H9 (cell line): ENCODE data around the gene CCSER2. TPM values are rescaled to one million over a fixed set of nuclear protein-coding genes. Genes with fewer than 3 reads are reported as not detected.

Experiments used
- DNase-seq: peaks from one replicate; pipeline ENCODE4 v3.0.0-alpha.2; 2017
- H2AFZ ChIP-seq: one replicate; pipeline ENCODE4 v1.6.1; 2013; ENCODE audit warnings: mild to moderate bottlenecking, low read length, control low read depth, moderate library complexity
- H2AK5ac ChIP-seq: 2 replicates; pipeline ENCODE4 v1.6.1; 2013; ENCODE audit warnings: low read length, control low read depth, mixed read lengths; ENCODE audit not compliant: insufficient read length
- H2BK120ac ChIP-seq: one replicate; pipeline ENCODE4 v1.6.1; 2013; ENCODE audit warnings: low read depth, mild to moderate bottlenecking, low read length, control low read depth, inconsistent platforms; ENCODE audit not compliant: poor library complexity, severe bottlenecking
- H2BK12ac ChIP-seq: 2 replicates; pipeline ENCODE4 v1.6.1; 2013; ENCODE audit warnings: low read length, control low read depth, mixed read lengths, low read depth; ENCODE audit not compliant: insufficient read length
- H2BK15ac ChIP-seq: 2 replicates; pipeline ENCODE4 v1.6.1; 2013; ENCODE audit warnings: low read depth, low read length, control low read depth
- H2BK20ac ChIP-seq: one replicate; pipeline ENCODE4 v1.6.1; 2013; ENCODE audit warnings: low read depth, mild to moderate bottlenecking, low read length, control low read depth, inconsistent platforms; ENCODE audit not compliant: poor library complexity, severe bottlenecking
- H2BK5ac ChIP-seq: 2 replicates; pipeline ENCODE4 v1.6.1; 2013; ENCODE audit warnings: low read length, control low read depth, mixed read lengths; ENCODE audit not compliant: insufficient read length
- H3K14ac ChIP-seq: 2 replicates; pipeline ENCODE4 v1.6.1; 2013; ENCODE audit warnings: low read length, control low read depth; ENCODE audit not compliant: insufficient read depth
- H3K18ac ChIP-seq: 2 replicates; pipeline ENCODE4 v1.6.1; 2013; ENCODE audit warnings: low read depth, mild to moderate bottlenecking, mixed read lengths, low read length, control low read depth; ENCODE audit not compliant: insufficient read length
- H3K23ac ChIP-seq: 2 replicates; pipeline ENCODE4 v1.6.1; 2013; ENCODE audit warnings: low read length, control low read depth, mixed read lengths, low read depth; ENCODE audit not compliant: insufficient read length
- H3K23me2 ChIP-seq: 2 replicates; pipeline ENCODE4 v1.6.1; 2013; ENCODE audit warnings: low read depth, mild to moderate bottlenecking, mixed read lengths, low read length, control low read depth; ENCODE audit not compliant: insufficient read length, poor library complexity, severe bottlenecking
- H3K27ac ChIP-seq: 2 replicates; pipeline ENCODE4 v1.5.1; 2013; ENCODE audit warnings: low read length, control low read depth, mixed read lengths, low read depth; ENCODE audit not compliant: insufficient read length
- H3K27me3 ChIP-seq: 2 replicates; pipeline ENCODE4 v1.6.1; 2013; ENCODE audit warnings: low read length, control low read depth, inconsistent platforms; ENCODE audit not compliant: insufficient read depth
- H3K4ac ChIP-seq: 2 replicates; pipeline ENCODE4 v1.6.1; 2013; ENCODE audit warnings: low read depth, mild to moderate bottlenecking, control low read depth, inconsistent platforms, low read length, moderate library complexity
- H3K4me1 ChIP-seq: 2 replicates; pipeline ENCODE4 v1.6.1; 2013; ENCODE audit warnings: low read length, control low read depth, inconsistent platforms; ENCODE audit not compliant: insufficient read depth
- H3K4me2 ChIP-seq: 2 replicates; pipeline ENCODE4 v1.6.1; 2013; ENCODE audit warnings: low read length, control low read depth, mixed read lengths; ENCODE audit not compliant: insufficient read length, insufficient read depth
- H3K56ac ChIP-seq: 2 replicates; pipeline ENCODE4 v1.6.1; 2013; ENCODE audit warnings: low read depth, mild to moderate bottlenecking, mixed read lengths, low read length, control low read depth; ENCODE audit not compliant: insufficient read length
- H3K79me1 ChIP-seq: 2 replicates; pipeline ENCODE4 v1.6.1; 2013; ENCODE audit warnings: low read depth, mild to moderate bottlenecking, moderate library complexity, low read length, control low read depth, inconsistent platforms; ENCODE audit not compliant: insufficient read depth, poor library complexity, severe bottlenecking
- H3K79me2 ChIP-seq: 2 replicates; pipeline ENCODE4 v1.6.1; 2013; ENCODE audit warnings: low read length, control low read depth, inconsistent platforms; ENCODE audit not compliant: insufficient read depth
- H3K9ac ChIP-seq: 2 replicates; pipeline ENCODE4 v1.6.1; 2013; ENCODE audit warnings: low read length, control low read depth, mixed read lengths; ENCODE audit not compliant: insufficient read length; ENCODE audit errors: extremely low read depth
- H3K9me3 ChIP-seq: one replicate; pipeline ENCODE4 v1.6.1; 2013; ENCODE audit warnings: low read depth, low read length, inconsistent platforms; ENCODE audit not compliant: control insufficient read depth
- H3T11ph ChIP-seq: one replicate; pipeline ENCODE4 v1.6.1; 2013; ENCODE audit warnings: mild to moderate bottlenecking, low read length, control low read depth, inconsistent platforms
- H4K20me1 ChIP-seq: one replicate; pipeline ENCODE4 v1.6.1; 2013; ENCODE audit not compliant: control insufficient read depth, insufficient read length, insufficient read depth
- H4K5ac ChIP-seq: 2 replicates; pipeline ENCODE4 v1.6.1; 2013; ENCODE audit warnings: low read depth, mild to moderate bottlenecking, mixed read lengths, low read length, control low read depth; ENCODE audit not compliant: insufficient read length
- H4K8ac ChIP-seq: replicated peaks from 2 replicates; pipeline ENCODE4 v1.6.1; 2013; ENCODE audit warnings: low read length, control low read depth, mixed read lengths, low read depth; ENCODE audit not compliant: insufficient read length
- H4K91ac ChIP-seq: 2 replicates; pipeline ENCODE4 v1.6.1; 2013; ENCODE audit warnings: low read depth, mild to moderate bottlenecking, moderate library complexity, mixed read lengths, low read length, control low read depth; ENCODE audit not compliant: insufficient read length
- H3K27ac Mint-ChIP-seq, 3 experiments: 2 replicates in 2 of 3; 3 replicates in 1 of 3; pipeline ENCODE4 v1.8.0; 2020 to 2021; ENCODE audit warnings: mixed read lengths in 3 of 3, mild to moderate bottlenecking in 1 of 3, moderate library complexity in 1 of 3
- H3K27me3 Mint-ChIP-seq: 2 replicates; pipeline ENCODE4 v1.8.0; 2021; ENCODE audit warnings: low read depth, mild to moderate bottlenecking, moderate library complexity, mixed read lengths
- H3K36me3 Mint-ChIP-seq, 3 experiments: 2 replicates in 2 of 3; 3 replicates in 1 of 3; pipeline ENCODE4 v1.8.0; 2020 to 2021; ENCODE audit warnings: low read depth in 3 of 3, mixed read lengths in 3 of 3; ENCODE audit not compliant: insufficient read depth in 1 of 3
- H3K4me1 Mint-ChIP-seq, 2 experiments: 2 replicates each; pipeline ENCODE4 v1.8.0; 2020; ENCODE audit warnings: mixed read lengths in 2 of 2
- H3K4me3 Mint-ChIP-seq, 2 experiments: 2 replicates in 1 of 2; 3 replicates in 1 of 2; pipeline ENCODE4 v1.8.0; 2020 to 2021; ENCODE audit warnings: mild to moderate bottlenecking in 2 of 2, mixed read lengths in 2 of 2, moderate library complexity in 1 of 2
- H3K9me3 Mint-ChIP-seq, 2 experiments: 2 replicates in 1 of 2; 3 replicates in 1 of 2; pipeline ENCODE4 v1.8.0; 2020; ENCODE audit warnings: mild to moderate bottlenecking in 2 of 2, mixed read lengths in 2 of 2, moderate library complexity in 1 of 2
- CTCF ChIP-seq: fragments of 200-600 bp; sonication (generic); conservative IDR thresholded peaks from 3 replicates; pipeline ENCODE4 v1.8.0; 2021; ENCODE audit warnings: antibody characterized with exemption, mild to moderate bottlenecking
- WGBS: extraction: QIAGEN DNeasy Blood & Tissue Kit; methylation state at CpG from one replicate; pipeline ENCODE4 v1.1.7; 2013; ENCODE audit warnings: missing lambda C conversion rate, low lambda C conversion rate, mixed read lengths; ENCODE audit not compliant: insufficient read length; ENCODE audit errors: extremely low coverage; 5-methylcytosine and 5-hydroxymethylcytosine counted together
- total RNA-seq: library from RNA; stranded (reverse); gene quantifications from 2 replicates; pipeline ENCODE4 v1.2.1, GENCODE V29; 2021

The CCSER2 gene
- total RNA-seq, 1 experiment from 2014 or later = 22.2 TPM

GRCh38 chr10:84302223-84302622 is 26.2 kb upstream of the CCSER2 start:
- no peak overlapping the region for H2BK5ac ChIP-seq
- H3K9me3 Mint-ChIP-seq = no peaks in the 10 kb centered on the region

More at GRCh38 chr10:84302223-84302622, 26.2 kb upstream of the CCSER2 start:
- Histone ChIP-seq H3K23ac (no peak overlapping the region), H4K5ac (no peak overlapping the region), H2BK120ac (no peak overlapping the region), H2BK15ac (no peak overlapping the region), H4K20me1 (no peaks in the 10 kb centered on the region), H2AK5ac (no peak overlapping the region), H3K4me1 (peaks cover 4% of the 10 kb centered on the region; the same call in 1 of the 2 replicates), H3K9ac (no peak overlapping the region), H3K18ac (no peak overlapping the region), H4K8ac (no peak overlapping the region), H3K27ac (peak overlapping the region; percentile 40), H3K79me1 (no peaks in the 10 kb centered on the region), H3K4ac (no peak overlapping the region), H2BK12ac (peak overlapping the region; percentile 35), H3K4me2 (no peak overlapping the region), H3K9me3 (no peaks in the 10 kb centered on the region), H3K14ac (no peak overlapping the region; the same call in 1 of the 2 replicates), H3K56ac (no peak overlapping the region), H4K91ac (no peak overlapping the region), H3K27me3 (no peaks in the 10 kb centered on the region), H3K23me2 (no peaks in the 10 kb centered on the region), H2BK20ac (no peak overlapping the region), H3T11ph (no peak overlapping the region), H2AFZ (no peak overlapping the region), H3K79me2 (no peaks in the 10 kb centered on the region)
- DNase-seq = no peak
- H3K27ac Mint-ChIP-seq = no peak overlapping the region
- TF ChIP-seq CTCF = no peak
- H3K4me1 Mint-ChIP-seq = peaks cover 5 to 10% of the 10 kb centered on the region in 2 experiments
- no peaks in the 10 kb centered on the region for H3K27me3 Mint-ChIP-seq
- WGBS = no CpG with 5 or more reads among the region's 2 CpGs
- no peak overlapping the region for H3K4me3 Mint-ChIP-seq
- no peaks in the 10 kb centered on the region for H3K36me3 Mint-ChIP-seq
